ENCODE data around the gene MPV17L.
"Not testable (repeated sequence)": the region's sequence is repeated elsewhere in the genome, so short reads cannot be mapped to it uniquely, and the experiment has no call there.

GRCh38 chr16:15357495-15357894, 38.1 kb upstream of the MPV17L start:
- TF ChIP-seq CTCF (IDR thresholded peaks at IDR 0.05; ENCODE audit: low read depth, low read length, poor library complexity, severe bottlenecking); EZH2phosphoT487 (IDR thresholded peaks at IDR 0.05; ENCODE audit: borderline replicate concordance, low read length): not testable (repeated sequence)
